Endothelial cell (in vitro differentiated cells): ENCODE results near the gene RNF220. TPM values are rescaled to one million over a fixed set of nuclear protein-coding genes. Genes with fewer than 3 reads are reported as not detected.

ENCODE experiments used
- DNase-seq: peaks from one replicate; pipeline ENCODE4 v3.0.0; 2021; ENCODE audit warnings: low spot score
- H3K27ac Mint-ChIP-seq: one replicate; pipeline ENCODE4 v1.8.0; 2021; ENCODE audit warnings: mixed read lengths, inconsistent platforms; ENCODE audit not compliant: unreplicated experiment
- H3K27me3 Mint-ChIP-seq: one replicate; pipeline ENCODE4 v1.8.0; 2021; ENCODE audit warnings: mild to moderate bottlenecking, moderate library complexity, mixed read lengths, inconsistent platforms; ENCODE audit not compliant: unreplicated experiment
- H3K36me3 Mint-ChIP-seq: one replicate; pipeline ENCODE4 v1.8.0; 2021; ENCODE audit warnings: mild to moderate bottlenecking, low read depth, mixed read lengths, inconsistent platforms; ENCODE audit not compliant: unreplicated experiment
- H3K4me1 Mint-ChIP-seq: one replicate; pipeline ENCODE4 v1.8.0; 2021; ENCODE audit warnings: mild to moderate bottlenecking, mixed read lengths, inconsistent platforms; ENCODE audit not compliant: unreplicated experiment
- H3K4me3 Mint-ChIP-seq: one replicate; pipeline ENCODE4 v1.8.0; 2021; ENCODE audit warnings: mild to moderate bottlenecking, mixed read lengths, inconsistent platforms; ENCODE audit not compliant: unreplicated experiment
- H3K9me3 Mint-ChIP-seq: one replicate; pipeline ENCODE4 v1.8.0; 2021; ENCODE audit warnings: mixed read lengths, inconsistent platforms; ENCODE audit not compliant: unreplicated experiment
- CTCF ChIP-seq: fragments of 200-600 bp; sonication (generic); IDR thresholded peaks from one replicate; pipeline ENCODE4 v1.5.0; 2021; ENCODE audit warnings: antibody characterized with exemption; ENCODE audit not compliant: unreplicated experiment
- total RNA-seq: library from RNA; stranded (reverse); fragmentation: NEBNext Ultra II Directional; extraction: Animal tissue kit (Norgen Biotek cat#: 25700); gene quantifications from one replicate; pipeline ENCODE4 v1.2.1, GENCODE V29; 2021; ENCODE audit not compliant: unreplicated experiment

RNF220 gene
- total RNA-seq, 1 donor from 2014 or later: 87.5 TPM

GRCh38 chr1:44636083-44636687 is 231.1 kb downstream of the RNF220 start:
- no peak for TF ChIP-seq CTCF
- peaks cover 54% of the 10 kb centered on the region for H3K36me3 Mint-ChIP-seq
- DNase-seq: no peak
- H3K9me3 Mint-ChIP-seq: no peaks in the 10 kb centered on the region
- H3K4me3 Mint-ChIP-seq: no peak overlapping the region
- H3K27me3 Mint-ChIP-seq: peaks cover 23% of the 10 kb centered on the region
- no peak overlapping the region for H3K27ac Mint-ChIP-seq
- peaks cover 21% of the 10 kb centered on the region for H3K4me1 Mint-ChIP-seq

- H3K36me3 Mint-ChIP-seq: peaks cover 58% of the 10 kb centered on the region
- H3K27ac Mint-ChIP-seq: no peak overlapping the region
- no peak for TF ChIP-seq CTCF
- peaks cover 19% of the 10 kb centered on the region for H3K27me3 Mint-ChIP-seq
- H3K4me1 Mint-ChIP-seq: peaks cover 18% of the 10 kb centered on the region
- H3K4me3 Mint-ChIP-seq: no peak overlapping the region
- no peak for DNase-seq
- no peaks in the 10 kb centered on the region for H3K9me3 Mint-ChIP-seq
Observed at GRCh38 chr1:44636688-44637598, 231.9 kb downstream of the RNF220 start.

- no peak overlapping the region for H3K27ac Mint-ChIP-seq
Observed at GRCh38 chr1:44637702-44638411, 232.8 kb downstream of the RNF220 start.

GRCh38 chr1:44640200-44640853 is 235.3 kb downstream of the RNF220 start:
- TF ChIP-seq CTCF: no peak
- Mint-ChIP-seq H3K36me3 (peaks cover 71% of the 10 kb centered on the region), H3K27ac (no peak overlapping the region), H3K4me1 (peaks cover 6% of the 10 kb centered on the region), H3K4me3 (no peak overlapping the region), H3K9me3 (no peaks in the 10 kb centered on the region), H3K27me3 (peaks cover 8% of the 10 kb centered on the region)
- DNase-seq: no peak

More at GRCh38 chr1:44637702-44638411, 232.8 kb downstream of the RNF220 start:
- no peak for DNase-seq
- TF ChIP-seq CTCF: no peak
- Mint-ChIP-seq H3K4me1 (peaks cover 18% of the 10 kb centered on the region), H3K9me3 (no peaks in the 10 kb centered on the region), H3K36me3 (peaks cover 64% of the 10 kb centered on the region), H3K4me3 (no peak overlapping the region), H3K27me3 (peaks cover 14% of the 10 kb centered on the region)
